Measurements from ENCODE around the gene FRMD4B.

The FRMD4B gene

DNA sequence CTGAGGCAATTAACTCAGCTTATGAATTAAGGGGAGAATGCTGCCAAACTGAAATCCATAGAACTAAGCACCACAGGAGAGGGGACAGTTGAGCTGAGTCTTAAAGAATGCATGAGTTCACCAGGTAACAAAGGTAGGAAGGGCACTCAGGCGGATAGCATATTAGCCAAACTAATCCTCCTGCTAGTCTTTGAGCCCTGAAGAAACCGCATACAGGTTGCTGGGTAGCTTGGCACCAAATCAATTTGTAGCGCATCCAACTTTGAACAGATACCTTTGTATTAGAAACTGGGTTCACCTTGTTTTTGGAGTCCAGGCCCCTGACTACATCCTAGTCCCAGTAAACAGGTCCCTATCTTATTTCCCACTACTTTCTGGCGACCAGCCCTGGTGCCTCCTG, 93.7 kb downstream of the FRMD4B start:
- Histone ChIP-seq H4K20me1 (ENCODE audit: insufficient read depth, low read length) (no peaks in the 10 kb centered on the region), H2AFZ (ENCODE audit: low read length) (no peak overlapping the region), H3K9me3 (ENCODE audit: low read length) (no peaks in the 10 kb centered on the region), H3F3A (ENCODE audit: insufficient read depth, low read length) (no peaks in the 10 kb centered on the region), H3K36me3 (ENCODE audit: insufficient read depth, low read length) (no peaks in the 10 kb centered on the region), H3K4me2 (ENCODE audit: low read length) (no peak overlapping the region), H3K27ac (ENCODE audit: low read depth, low read length, poor library complexity, severe bottlenecking) (no peak overlapping the region), H3K9me2 (ENCODE audit: low read depth, low read length) (no peaks in the 10 kb centered on the region), H3K79me2 (ENCODE audit: insufficient read depth, low read length) (no peaks in the 10 kb centered on the region), H3K4me1 (ENCODE audit: insufficient read depth, low read length, severe bottlenecking) (no peaks in the 10 kb centered on the region), H3K4me3 (ENCODE audit: low read depth, low read length, poor library complexity, severe bottlenecking) (no peak overlapping the region), H3K27me3 (ENCODE audit: insufficient read depth, low read length) (no peaks in the 10 kb centered on the region), H3K9ac (ENCODE audit: low read length) (no peak overlapping the region)
- TF ChIP-seq EZH2 (IDR thresholded peaks at IDR 0.05; ENCODE audit: borderline replicate concordance, low read length): no peak
- TF ChIP-seq, protein P1, sequence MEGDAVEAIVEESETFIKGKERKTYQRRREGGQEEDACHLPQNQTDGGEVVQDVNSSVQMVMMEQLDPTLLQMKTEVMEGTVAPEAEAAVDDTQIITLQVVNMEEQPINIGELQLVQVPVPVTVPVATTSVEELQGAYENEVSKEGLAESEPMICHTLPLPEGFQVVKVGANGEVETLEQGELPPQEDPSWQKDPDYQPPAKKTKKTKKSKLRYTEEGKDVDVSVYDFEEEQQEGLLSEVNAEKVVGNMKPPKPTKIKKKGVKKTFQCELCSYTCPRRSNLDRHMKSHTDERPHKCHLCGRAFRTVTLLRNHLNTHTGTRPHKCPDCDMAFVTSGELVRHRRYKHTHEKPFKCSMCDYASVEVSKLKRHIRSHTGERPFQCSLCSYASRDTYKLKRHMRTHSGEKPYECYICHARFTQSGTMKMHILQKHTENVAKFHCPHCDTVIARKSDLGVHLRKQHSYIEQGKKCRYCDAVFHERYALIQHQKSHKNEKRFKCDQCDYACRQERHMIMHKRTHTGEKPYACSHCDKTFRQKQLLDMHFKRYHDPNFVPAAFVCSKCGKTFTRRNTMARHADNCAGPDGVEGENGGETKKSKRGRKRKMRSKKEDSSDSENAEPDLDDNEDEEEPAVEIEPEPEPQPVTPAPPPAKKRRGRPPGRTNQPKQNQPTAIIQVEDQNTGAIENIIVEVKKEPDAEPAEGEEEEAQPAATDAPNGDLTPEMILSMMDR (IDR thresholded peaks at IDR 0.05; ENCODE audit: low read length): no peak

- no peak overlapping the region for H3K4me3 ChIP-seq (ENCODE audit: low read depth, low read length, poor library complexity, severe bottlenecking)
- H3K9me3 ChIP-seq (ENCODE audit: low read length): no peaks in the 10 kb centered on the region
- H2AFZ ChIP-seq (ENCODE audit: low read length): no peak overlapping the region
- H3K4me2 ChIP-seq (ENCODE audit: low read length): no peak overlapping the region
- no peaks in the 10 kb centered on the region for H3K9me2 ChIP-seq (ENCODE audit: low read depth, low read length)
- no peaks in the 10 kb centered on the region for H3K36me3 ChIP-seq (ENCODE audit: insufficient read depth, low read length)
- no peak overlapping the region for H3K27ac ChIP-seq (ENCODE audit: low read depth, low read length, poor library complexity, severe bottlenecking)
- no peaks in the 10 kb centered on the region for H3K27me3 ChIP-seq (ENCODE audit: insufficient read depth, low read length)
- no peaks in the 10 kb centered on the region for H3F3A ChIP-seq (ENCODE audit: insufficient read depth, low read length)
- H3K9ac ChIP-seq (ENCODE audit: low read length): no peak overlapping the region
- no peaks in the 10 kb centered on the region for H4K20me1 ChIP-seq (ENCODE audit: insufficient read depth, low read length)
- TF ChIP-seq EZH2 (IDR thresholded peaks at IDR 0.05; ENCODE audit: borderline replicate concordance, low read length): no peak
- TF ChIP-seq, protein P1 (IDR thresholded peaks at IDR 0.05; ENCODE audit: low read length): no peak
- no peaks in the 10 kb centered on the region for H3K79me2 ChIP-seq (ENCODE audit: insufficient read depth, low read length)
- H3K4me1 ChIP-seq (ENCODE audit: insufficient read depth, low read length, severe bottlenecking): no peaks in the 10 kb centered on the region
Observed at GRCh38 chr3:69290430-69290829, 95.5 kb downstream of the FRMD4B start.

- H3K4me3 ChIP-seq (ENCODE audit: low read depth, low read length, poor library complexity, severe bottlenecking): no peak overlapping the region
- TF ChIP-seq EZH2 (IDR thresholded peaks at IDR 0.05; ENCODE audit: borderline replicate concordance, low read length): no peak
- TF ChIP-seq, protein P1 (IDR thresholded peaks at IDR 0.05; ENCODE audit: low read length): no peak
- H3K79me2 ChIP-seq (ENCODE audit: insufficient read depth, low read length): no peaks in the 10 kb centered on the region
- no peaks in the 10 kb centered on the region for H4K20me1 ChIP-seq (ENCODE audit: insufficient read depth, low read length)
- no peaks in the 10 kb centered on the region for H3K4me1 ChIP-seq (ENCODE audit: insufficient read depth, low read length, severe bottlenecking)
- no peaks in the 10 kb centered on the region for H3F3A ChIP-seq (ENCODE audit: insufficient read depth, low read length)
- H3K9me2 ChIP-seq (ENCODE audit: low read depth, low read length): no peaks in the 10 kb centered on the region
- H3K9me3 ChIP-seq (ENCODE audit: low read length): no peaks in the 10 kb centered on the region
- H3K27me3 ChIP-seq (ENCODE audit: insufficient read depth, low read length): no peaks in the 10 kb centered on the region
- no peak overlapping the region for H2AFZ ChIP-seq (ENCODE audit: low read length)
- no peak overlapping the region for H3K9ac ChIP-seq (ENCODE audit: low read length)
- H3K27ac ChIP-seq (ENCODE audit: low read depth, low read length, poor library complexity, severe bottlenecking): no peak overlapping the region
- H3K4me2 ChIP-seq (ENCODE audit: low read length): no peak overlapping the region
- H3K36me3 ChIP-seq (ENCODE audit: insufficient read depth, low read length): no peaks in the 10 kb centered on the region
Observed at GRCh38 chr3:69290006-69290405, 95.9 kb downstream of the FRMD4B start.

Data from OCI-LY1 (cell line).